Heart left ventricle (tissue), 13 donors: Measurements from ENCODE around the gene TBC1D5.
A peak's percentile ranks its signal among the peaks of the same experiment; 100 is the strongest.

ENCODE experiments used
- CTCF ChIP-seq, 12 donors: fragments of 200-600 bp; sonication (generic) in 4 of 12; IDR thresholded peaks; one replicate each; pipeline versions ENCODE4 v1.5.0 to v1.8.0; 2018 to 2022; ENCODE audit warnings: antibody characterized with exemption in 12 of 12, mild to moderate bottlenecking in 5 of 12
- POLR2A ChIP-seq, 2 donors: fragments of 450-650 bp; IDR thresholded peaks; one replicate each; pipeline ENCODE4 v1.6.1; 2017; ENCODE audit warnings: antibody characterized with exemption in 2 of 2, mild to moderate bottlenecking in 2 of 2, moderate library complexity in 2 of 2
- donor health status: ischemic (EF 13 %, LVEDD 7.1; RV severe dilation, severe dysfunction).
- donor health status: DM: no; HTN: yes; CAD: no.
- donor health status: DM: no; HTN: no; CAD: no.
- donor health status: ischemic (EF 25% LVEDD 6.9; RV normal size, moderate dysfunction).
- donor health status: ischemic (EF 25% LVEDD 5.7; RV mildly dilated, moderate dysfunction).
- donor health status: ischemic (EF 35%, LVEDD 5.7; RV mildly dilated, moderate dysfunction).
- donor health status: nonischemic (EF 11% LVEDD 7.7; RV severe dilation, severe dysfunction).
- donor health status: DM: yes; HTN: yes; CAD: no.
- donor health status: PGD.
- donor health status: ischemic (EF 29% LVEDD 5.4; RV normal size, mild dysfunction).
- donor health status: nonischemic (EF 23%, LVEDD 6.1; RV moderate dilation, normal function).

DNA sequence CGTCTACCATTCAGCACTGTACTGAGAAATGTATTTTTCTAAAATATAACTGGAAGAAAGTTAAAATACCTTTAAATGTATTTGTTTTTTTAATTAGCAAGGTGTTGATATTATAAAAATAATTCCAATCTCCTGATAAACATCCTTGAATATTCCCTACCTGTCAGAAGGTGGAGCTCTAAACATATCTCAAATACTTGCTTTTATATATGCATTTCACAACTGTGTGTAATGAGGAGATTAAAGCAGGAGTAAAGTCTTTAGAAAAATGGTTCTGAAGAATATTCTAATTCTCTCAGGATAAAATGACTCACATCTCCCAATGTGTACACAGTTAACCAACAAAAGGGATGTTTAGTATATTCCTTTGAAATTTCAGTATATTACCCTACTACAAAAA, 434.9 kb downstream of the TBC1D5 start:
- peak in 1 of 12 donors; percentile 19 for TF ChIP-seq CTCF (IDR thresholded peaks at IDR 0.05)
- no peak for TF ChIP-seq POLR2A (IDR thresholded peaks at IDR 0.05)
